Central memory CD8-positive, alpha-beta T cell (primary cell): ENCODE data around the gene EBF3.
"Not testable (repeated sequence)": the region's sequence is repeated elsewhere in the genome, so short reads cannot be mapped to it uniquely, and the experiment has no call there.

Experiments used
- ATAC-seq: fragments of 150-1000 bp; cut with Tn5 transposase; replicated peaks from 2 replicates; pipeline ENCODE4 v1.10.0; 2022; ENCODE audit warnings: mild to moderate bottlenecking, moderate FRiP score, moderate number of reproducible peaks; ENCODE audit not compliant: poor library complexity, severe bottlenecking; ENCODE audit errors: extremely low read depth
- DNase-seq, 2 donors: peaks; one replicate each; pipeline ENCODE4 v3.0.0; 2021; ENCODE audit warnings: low spot score in 2 of 2
- H3K27ac Mint-ChIP-seq: one replicate; pipeline ENCODE4 v1.8.0; 2022; ENCODE audit warnings: low read depth, mild to moderate bottlenecking, moderate library complexity, mixed read lengths
- H3K27me3 Mint-ChIP-seq: one replicate; pipeline ENCODE4 v1.8.0; 2022; ENCODE audit warnings: mixed read lengths
- H3K36me3 Mint-ChIP-seq: one replicate; pipeline ENCODE4 v1.8.0; 2022; ENCODE audit warnings: mild to moderate bottlenecking, moderate library complexity, mixed read lengths; ENCODE audit not compliant: insufficient read depth
- H3K4me1 Mint-ChIP-seq: one replicate; pipeline ENCODE4 v1.8.0; 2022; ENCODE audit warnings: mixed read lengths
- H3K4me3 Mint-ChIP-seq: one replicate; pipeline ENCODE4 v1.8.0; 2022; ENCODE audit warnings: mild to moderate bottlenecking, moderate library complexity, mixed read lengths
- H3K9me3 Mint-ChIP-seq: one replicate; pipeline ENCODE4 v1.8.0; 2022; ENCODE audit warnings: mixed read lengths

EBF3 gene

DNA sequence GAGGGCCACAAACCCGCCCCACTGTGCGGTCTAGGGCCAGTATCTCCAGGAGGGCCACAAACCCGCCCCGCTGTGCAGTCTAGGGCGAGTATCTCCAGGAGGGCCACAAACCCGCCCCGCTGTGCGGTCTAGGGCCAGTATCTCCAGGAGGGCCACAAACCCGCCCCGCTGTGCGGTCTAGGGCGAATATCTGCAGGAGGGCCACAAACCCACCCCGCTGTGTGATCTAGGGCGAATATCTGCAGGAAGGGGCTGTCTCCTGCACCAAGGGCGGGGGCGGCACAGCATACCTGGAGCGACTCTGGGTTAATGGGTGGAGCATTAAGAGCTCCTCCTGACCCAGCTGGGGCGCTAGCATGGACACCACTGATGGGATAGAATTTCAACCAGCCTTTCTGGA is 43.9 kb downstream of the EBF3 start:
- H3K4me3 Mint-ChIP-seq, ATAC-seq, DNase-seq, H3K27ac Mint-ChIP-seq, H3K9me3 Mint-ChIP-seq, H3K27me3 Mint-ChIP-seq, H3K36me3 Mint-ChIP-seq, H3K4me1 Mint-ChIP-seq: not testable (repeated sequence)

DNA sequence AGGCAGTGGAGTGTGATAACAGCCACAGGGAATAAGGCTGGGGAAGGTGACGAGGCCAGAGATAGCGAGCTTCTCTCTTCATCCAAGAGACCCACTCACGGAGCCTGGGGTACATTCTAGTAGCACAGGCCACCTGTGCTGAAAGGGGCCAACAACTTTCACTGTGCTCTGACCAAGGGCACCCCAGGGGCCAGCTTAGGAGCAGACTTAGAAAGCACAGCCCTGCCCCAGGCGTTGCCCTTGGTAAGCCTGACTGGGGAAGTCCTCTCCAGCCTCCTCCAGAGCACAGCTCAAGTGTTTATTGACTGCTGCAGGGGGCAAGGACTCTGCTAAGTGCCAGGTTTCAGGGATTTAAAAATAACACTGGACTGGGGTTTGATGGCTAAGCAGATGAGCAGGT is 44.7 kb downstream of the EBF3 start:
- Mint-ChIP-seq H3K27ac (no peak overlapping the region), H3K4me1 (no peaks in the 10 kb centered on the region), H3K27me3 (no peaks in the 10 kb centered on the region), H3K36me3 (peaks cover 1% of the 10 kb centered on the region), H3K9me3 (no peaks in the 10 kb centered on the region), H3K4me3 (no peak overlapping the region)
- DNase-seq = no peak
- ATAC-seq = no peak

DNA sequence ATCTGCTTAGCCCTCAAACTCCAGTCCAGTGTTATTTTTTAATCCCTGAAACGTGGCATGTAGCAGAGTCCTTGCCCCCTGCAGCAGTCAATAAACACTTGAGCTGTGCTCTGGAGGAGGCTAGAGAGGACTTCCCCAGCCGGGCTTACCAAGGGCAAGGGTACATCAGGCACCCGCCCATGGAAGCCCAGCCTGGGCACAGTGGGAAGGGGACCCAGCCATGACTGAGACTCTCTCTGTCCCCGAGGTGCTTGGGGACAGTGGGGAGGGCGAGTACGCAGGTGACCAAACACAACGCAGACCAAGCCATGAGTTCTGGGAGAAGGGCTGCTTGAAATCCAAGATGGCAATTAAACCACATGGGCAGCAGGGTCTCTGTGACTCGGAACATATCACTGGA is 45.2 kb downstream of the EBF3 start:
- H3K36me3 Mint-ChIP-seq = peaks cover 1% of the 10 kb centered on the region
- no peaks in the 10 kb centered on the region for H3K9me3 Mint-ChIP-seq
- no peak overlapping the region for H3K27ac Mint-ChIP-seq
- no peak overlapping the region for H3K4me3 Mint-ChIP-seq
- DNase-seq (no peak), ATAC-seq (no peak)
- H3K4me1 Mint-ChIP-seq = no peaks in the 10 kb centered on the region
- no peaks in the 10 kb centered on the region for H3K27me3 Mint-ChIP-seq

DNA sequence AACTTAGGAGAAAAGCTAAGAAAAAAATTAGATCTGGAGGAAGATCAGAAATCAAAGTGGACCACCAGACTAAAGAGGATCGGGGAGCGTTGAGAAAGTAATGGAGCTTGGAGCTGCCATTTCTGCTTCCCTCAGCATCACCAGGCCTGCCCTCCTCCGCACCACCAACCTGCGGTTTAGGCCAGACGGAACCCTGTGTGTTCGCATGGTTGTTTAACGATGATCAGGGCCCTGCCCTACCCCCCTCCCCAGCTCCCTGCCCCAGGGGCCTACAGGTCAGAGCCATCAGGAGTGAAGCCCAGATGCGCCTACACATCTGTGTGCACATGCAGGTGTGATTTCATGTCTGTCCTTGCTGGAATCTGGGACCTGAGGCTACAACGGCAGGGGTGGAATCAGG is 45.7 kb downstream of the EBF3 start:
- ATAC-seq (no peak), DNase-seq (no peak)
- no peaks in the 10 kb centered on the region for H3K27me3 Mint-ChIP-seq
- H3K4me1 Mint-ChIP-seq = no peaks in the 10 kb centered on the region
- H3K27ac Mint-ChIP-seq = no peak overlapping the region
- H3K36me3 Mint-ChIP-seq = peaks cover 1% of the 10 kb centered on the region
- H3K9me3 Mint-ChIP-seq = no peaks in the 10 kb centered on the region
- H3K4me3 Mint-ChIP-seq = no peak overlapping the region

DNA sequence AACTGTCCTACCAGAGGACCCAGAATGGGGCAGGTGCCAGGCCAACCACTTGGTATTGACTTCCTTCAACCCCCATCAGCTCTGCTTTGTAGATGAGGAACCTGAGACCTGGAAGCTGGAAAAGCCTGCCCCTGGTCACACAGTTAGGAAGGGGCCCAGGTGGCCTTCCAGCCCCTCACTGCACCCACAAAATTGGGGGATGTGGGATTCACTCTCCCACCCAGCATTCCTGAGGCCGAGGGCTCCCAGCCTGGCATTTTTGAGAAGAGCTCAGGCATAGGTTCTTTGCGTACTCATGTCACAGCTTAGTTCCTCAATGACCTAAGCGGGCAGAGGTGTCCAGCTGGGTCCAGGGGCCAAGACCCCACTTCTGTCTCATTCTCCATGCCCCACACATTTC is 46.1 kb downstream of the EBF3 start:
- H3K27me3 Mint-ChIP-seq = no peaks in the 10 kb centered on the region
- no peak overlapping the region for H3K4me3 Mint-ChIP-seq
- ATAC-seq (no peak), DNase-seq (no peak)
- H3K4me1 Mint-ChIP-seq = no peaks in the 10 kb centered on the region
- peaks cover 1% of the 10 kb centered on the region for H3K36me3 Mint-ChIP-seq
- no peaks in the 10 kb centered on the region for H3K9me3 Mint-ChIP-seq
- no peak overlapping the region for H3K27ac Mint-ChIP-seq

DNA sequence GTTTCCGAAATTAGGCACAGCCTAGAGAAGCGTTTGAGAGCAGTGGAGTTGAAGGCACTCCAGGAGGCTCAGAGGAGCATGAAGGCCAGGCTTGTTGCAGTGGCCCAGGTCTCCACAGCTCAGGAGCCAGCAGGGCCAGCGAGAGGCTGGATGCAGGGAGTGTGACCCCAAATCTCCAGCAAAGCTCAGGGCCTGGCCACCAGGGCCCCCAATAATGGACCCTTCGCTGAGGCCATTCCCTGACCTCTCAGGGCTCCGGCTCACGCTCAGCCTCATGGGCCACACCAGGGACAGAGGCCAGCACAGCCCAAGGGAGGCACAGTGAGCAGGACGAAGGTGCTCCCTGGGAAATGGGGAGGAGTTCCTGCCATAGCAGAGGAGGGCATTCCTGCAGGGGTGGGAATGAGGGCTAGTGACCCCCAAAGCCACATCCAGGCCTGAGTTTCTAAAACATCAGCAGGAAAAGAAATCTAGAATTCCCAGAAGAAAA is 47.5 kb downstream of the EBF3 start:
- H3K4me3 Mint-ChIP-seq = no peak overlapping the region
- ATAC-seq (no peak), DNase-seq (no peak)
- no peaks in the 10 kb centered on the region for H3K9me3 Mint-ChIP-seq
- H3K27me3 Mint-ChIP-seq = no peaks in the 10 kb centered on the region
- no peak overlapping the region for H3K27ac Mint-ChIP-seq
- H3K4me1 Mint-ChIP-seq = no peaks in the 10 kb centered on the region
- no peaks in the 10 kb centered on the region for H3K36me3 Mint-ChIP-seq

DNA sequence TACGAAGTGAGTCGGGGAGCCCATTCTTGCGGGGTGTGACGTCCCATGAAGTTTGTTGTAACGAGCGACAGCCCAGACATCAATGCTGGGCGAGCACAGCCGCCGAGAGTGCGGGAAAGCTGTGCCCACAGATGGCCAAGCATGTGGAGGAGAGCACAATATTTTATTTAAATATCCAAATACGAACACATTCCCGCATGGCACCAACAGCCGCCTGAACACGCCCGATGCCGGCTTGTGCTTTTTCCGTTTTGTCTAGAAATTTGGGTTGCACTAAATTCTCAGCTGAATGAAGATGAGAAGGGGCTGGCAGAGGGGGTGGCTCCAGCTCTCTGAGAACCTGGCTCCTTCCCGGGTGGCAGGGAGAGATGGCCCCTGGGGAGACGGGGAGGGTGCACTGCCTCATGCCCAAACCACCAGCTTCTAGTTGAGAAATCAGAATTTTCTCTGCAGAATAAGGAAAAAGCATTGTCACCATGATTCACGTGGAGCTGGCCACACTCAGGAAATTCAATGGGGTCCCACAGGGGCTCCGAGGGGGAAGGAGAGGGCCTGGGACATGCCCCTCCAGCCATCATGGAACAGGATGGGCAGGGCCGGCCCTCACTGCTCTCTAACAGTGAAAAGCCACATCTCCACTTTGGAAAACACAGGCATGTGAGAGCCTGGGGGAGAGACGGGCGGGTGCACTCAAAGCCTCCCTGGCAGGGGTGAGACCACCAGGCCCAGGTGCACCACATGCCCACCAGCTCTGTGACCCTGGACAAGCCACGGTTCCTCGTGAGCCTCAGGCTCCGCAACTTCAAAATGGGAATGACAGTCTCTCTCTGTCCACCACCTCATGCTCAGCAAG is 48.3 kb downstream of the EBF3 start:
- ATAC-seq = no peak
- Mint-ChIP-seq H3K27ac (no peak overlapping the region), H3K4me3 (no peak overlapping the region), H3K27me3 (peaks cover 4% of the 10 kb centered on the region), H3K9me3 (no peaks in the 10 kb centered on the region), H3K4me1 (no peaks in the 10 kb centered on the region), H3K36me3 (no peaks in the 10 kb centered on the region)
- DNase-seq = no peak

DNA sequence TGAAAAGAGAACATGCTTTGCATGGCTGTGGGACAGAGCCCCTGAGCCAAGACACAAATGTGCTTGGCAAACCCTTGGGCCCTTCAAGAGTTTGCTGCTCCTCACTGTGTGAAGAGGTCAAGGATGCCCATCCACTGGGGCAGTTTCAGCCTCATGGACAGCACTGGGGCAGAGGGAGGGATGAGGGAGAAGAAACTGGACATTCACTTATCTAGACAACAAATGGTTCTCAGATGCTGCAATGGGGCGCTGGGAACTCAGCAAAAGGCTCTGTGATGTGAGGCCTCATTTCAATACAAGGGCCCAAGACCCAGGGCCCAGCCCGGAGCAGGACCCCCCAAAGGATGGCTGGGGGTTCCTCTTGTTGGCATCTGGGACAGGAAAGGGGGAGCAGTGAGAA is 49.1 kb downstream of the EBF3 start:
- ATAC-seq = no peak

DNA sequence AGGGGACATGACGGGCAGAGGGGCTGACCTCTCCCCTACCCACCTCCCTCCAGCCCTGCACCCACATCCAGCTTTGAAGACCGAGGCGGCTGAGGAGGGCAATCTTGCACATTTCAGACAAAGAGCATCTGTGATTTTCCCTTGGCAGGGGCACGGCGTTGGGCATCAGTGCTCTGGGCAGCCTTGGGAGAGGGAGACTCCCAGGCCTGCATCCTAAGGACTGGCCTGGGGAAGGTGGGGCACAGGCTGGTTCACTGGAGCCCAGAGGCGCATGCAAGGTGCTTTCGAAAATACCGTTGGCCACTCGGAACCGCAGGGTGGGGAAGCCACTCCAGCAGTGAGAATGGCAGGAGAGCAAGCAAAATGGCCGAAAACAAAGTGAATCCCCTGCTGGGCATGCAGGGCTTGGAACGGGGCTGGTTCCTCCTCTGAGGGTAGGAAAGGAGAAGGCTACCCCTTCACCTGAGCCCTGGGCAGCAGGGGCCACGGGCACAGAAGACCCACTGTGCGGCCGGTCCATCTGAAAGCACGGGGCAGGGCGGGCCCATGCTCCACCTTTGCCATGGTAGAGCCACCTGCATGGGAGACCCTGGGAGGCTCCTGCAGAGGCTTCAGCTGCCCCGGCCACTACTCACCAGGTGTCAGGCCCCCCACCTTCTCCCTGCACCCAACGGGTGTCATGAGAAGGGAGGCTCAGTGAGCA is 49.8 kb downstream of the EBF3 start:
- no peak overlapping the region for H3K27ac Mint-ChIP-seq
- peaks cover 10% of the 10 kb centered on the region for H3K27me3 Mint-ChIP-seq
- ATAC-seq (no peak), DNase-seq (no peak)
- no peak overlapping the region for H3K4me3 Mint-ChIP-seq
- no peaks in the 10 kb centered on the region for H3K36me3 Mint-ChIP-seq
- no peaks in the 10 kb centered on the region for H3K9me3 Mint-ChIP-seq
- no peaks in the 10 kb centered on the region for H3K4me1 Mint-ChIP-seq

More for the DNA sequence above, 49.1 kb downstream of the EBF3 start:
- H3K27ac Mint-ChIP-seq = no peak overlapping the region
- H3K27me3 Mint-ChIP-seq = peaks cover 10% of the 10 kb centered on the region
- H3K4me3 Mint-ChIP-seq = no peak overlapping the region
- H3K9me3 Mint-ChIP-seq = no peaks in the 10 kb centered on the region
- no peaks in the 10 kb centered on the region for H3K4me1 Mint-ChIP-seq
- H3K36me3 Mint-ChIP-seq = no peaks in the 10 kb centered on the region
- no peak for DNase-seq

DNA sequence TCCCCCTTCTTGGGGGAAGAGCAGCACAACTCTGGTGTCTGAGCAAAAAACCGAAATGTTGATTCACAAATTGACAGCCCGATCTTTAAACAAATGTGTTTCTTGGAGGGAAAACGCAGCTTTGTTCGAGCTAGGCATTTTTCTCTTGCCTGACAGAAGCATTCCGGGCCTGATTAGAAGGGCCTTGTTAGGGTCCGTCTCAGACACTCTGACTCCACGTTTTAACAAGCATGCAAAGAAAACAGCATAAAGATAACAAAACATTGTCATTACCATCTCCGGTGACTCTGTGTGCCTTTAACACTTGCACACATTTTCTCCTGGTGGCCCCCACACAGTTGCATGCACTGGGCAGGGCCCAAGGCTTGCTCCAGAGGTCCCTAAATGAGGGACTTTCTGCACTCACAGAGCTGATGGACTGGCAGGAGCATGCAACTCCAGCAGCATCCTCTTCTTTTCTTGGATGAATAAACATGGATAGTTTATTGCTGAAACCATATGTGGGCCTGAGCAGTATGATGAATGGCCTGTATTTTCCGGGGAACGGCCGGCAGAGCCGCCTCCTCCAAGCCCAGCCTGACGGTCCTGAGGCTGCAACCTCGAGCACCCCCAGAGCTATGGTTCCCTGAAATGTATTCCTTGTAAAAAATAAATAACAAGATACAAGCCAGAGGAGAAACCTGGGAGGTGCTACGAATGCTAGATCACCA is 50.9 kb downstream of the EBF3 start:
- DNase-seq = no peak
- H3K27me3 Mint-ChIP-seq = peaks cover 10% of the 10 kb centered on the region
- no peaks in the 10 kb centered on the region for H3K36me3 Mint-ChIP-seq
- H3K4me1 Mint-ChIP-seq = no peaks in the 10 kb centered on the region
- no peak overlapping the region for H3K27ac Mint-ChIP-seq
- H3K9me3 Mint-ChIP-seq = no peaks in the 10 kb centered on the region
- no peak for ATAC-seq
- H3K4me3 Mint-ChIP-seq = no peak overlapping the region

DNA sequence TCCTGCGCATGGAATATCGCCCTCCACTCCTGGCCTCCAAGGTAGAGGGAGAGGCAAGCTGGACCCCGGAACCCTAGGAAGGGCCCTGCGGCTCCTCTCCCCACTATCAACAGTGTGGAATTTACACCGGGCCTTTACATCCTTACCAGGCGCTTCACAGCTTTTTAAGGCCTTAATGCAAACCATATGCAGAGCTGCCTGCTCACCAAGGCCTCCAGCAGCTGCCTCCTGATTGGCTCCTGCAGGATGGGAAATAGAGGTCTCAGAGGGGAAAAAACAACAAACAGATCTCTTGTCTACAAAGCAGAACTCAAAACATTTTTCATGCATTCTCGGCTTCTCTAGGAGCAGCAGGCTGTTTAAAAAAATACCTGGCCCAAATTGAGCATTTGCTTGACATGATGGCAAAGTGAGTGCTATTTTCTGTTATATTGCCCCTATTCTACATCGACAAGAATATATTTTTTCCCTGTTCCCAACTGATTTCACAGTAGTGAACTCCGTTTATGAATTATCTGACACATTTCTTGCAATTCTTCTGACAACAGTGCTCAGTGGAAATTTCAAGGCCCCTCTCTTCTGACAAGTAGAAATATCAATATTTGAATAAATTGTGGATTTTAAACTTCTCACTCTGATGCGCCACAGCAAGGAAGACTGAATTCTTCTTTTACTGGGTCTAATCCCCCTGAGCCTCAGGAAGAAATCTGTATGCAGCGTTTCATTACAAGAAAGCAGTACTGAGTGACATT is 51.7 kb downstream of the EBF3 start:
- Mint-ChIP-seq H3K36me3 (no peaks in the 10 kb centered on the region), H3K27ac (no peak overlapping the region)

DNA sequence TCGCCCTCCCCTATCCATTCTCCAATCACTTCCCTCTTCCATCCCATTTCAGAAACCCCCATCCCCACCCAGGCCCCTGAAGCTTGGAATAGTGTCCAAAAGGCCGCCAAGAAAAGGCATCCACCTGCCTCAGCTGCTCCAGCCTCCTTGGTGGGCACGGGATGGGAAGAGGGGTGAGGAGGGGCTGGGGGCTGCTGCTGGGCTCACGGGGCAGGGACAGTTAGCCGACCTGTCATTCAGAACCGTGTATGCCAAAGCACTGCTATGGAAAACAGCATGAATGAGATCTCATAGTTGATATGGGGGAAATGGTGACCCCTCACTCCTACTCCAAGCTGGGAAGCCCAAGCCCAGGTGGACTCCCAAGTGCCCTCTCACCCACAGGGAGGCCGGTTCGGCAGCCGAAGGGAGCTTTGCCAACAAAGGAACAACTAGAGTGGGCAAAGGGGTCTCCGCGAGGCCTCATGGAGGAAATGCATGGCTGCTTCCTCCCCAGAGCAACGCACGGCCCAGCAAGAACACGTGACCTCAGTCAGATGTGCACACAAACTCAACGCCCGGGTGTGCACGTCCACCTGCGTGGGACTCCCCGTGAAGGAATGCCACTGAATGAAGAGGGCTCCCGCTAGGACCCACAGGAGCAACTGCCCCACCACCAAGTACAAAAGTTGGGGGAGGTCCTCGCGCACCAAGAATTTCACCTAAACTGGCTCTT is 52.5 kb downstream of the EBF3 start:
- Mint-ChIP-seq H3K4me3 (no peak overlapping the region), H3K36me3 (no peaks in the 10 kb centered on the region), H3K27me3 (peaks cover 16% of the 10 kb centered on the region), H3K9me3 (no peaks in the 10 kb centered on the region), H3K4me1 (no peaks in the 10 kb centered on the region), H3K27ac (no peak overlapping the region)
- DNase-seq = no peak
- no peak for ATAC-seq

More for the DNA sequence above, 51.7 kb downstream of the EBF3 start:
- no peaks in the 10 kb centered on the region for H3K4me1 Mint-ChIP-seq
- H3K27me3 Mint-ChIP-seq = peaks cover 10% of the 10 kb centered on the region
- H3K9me3 Mint-ChIP-seq = no peaks in the 10 kb centered on the region
- ATAC-seq (no peak), DNase-seq (no peak)
- no peak overlapping the region for H3K4me3 Mint-ChIP-seq
